ENCODE measurements around the gene ST3GAL6.

DNA sequence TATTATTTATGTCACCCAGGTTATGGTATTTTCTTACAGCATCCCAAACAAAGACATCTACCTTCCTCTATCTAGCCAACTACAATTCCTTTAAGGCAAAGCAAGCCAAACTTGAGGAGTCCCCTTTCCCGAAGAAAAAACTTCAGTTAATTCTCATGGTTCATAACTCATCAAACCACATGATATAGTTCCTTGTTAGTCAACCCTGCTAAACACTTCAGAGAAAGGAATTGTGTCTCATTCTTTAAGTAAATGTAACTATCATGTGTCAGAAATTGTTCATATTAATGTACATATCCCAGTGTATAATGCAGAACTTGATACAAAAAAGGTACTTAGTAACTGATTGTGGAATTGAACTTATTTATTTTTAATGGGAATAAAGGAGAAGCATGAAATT is 44.4 kb downstream of the ST3GAL6 start:
- TF ChIP-seq, protein P1, sequence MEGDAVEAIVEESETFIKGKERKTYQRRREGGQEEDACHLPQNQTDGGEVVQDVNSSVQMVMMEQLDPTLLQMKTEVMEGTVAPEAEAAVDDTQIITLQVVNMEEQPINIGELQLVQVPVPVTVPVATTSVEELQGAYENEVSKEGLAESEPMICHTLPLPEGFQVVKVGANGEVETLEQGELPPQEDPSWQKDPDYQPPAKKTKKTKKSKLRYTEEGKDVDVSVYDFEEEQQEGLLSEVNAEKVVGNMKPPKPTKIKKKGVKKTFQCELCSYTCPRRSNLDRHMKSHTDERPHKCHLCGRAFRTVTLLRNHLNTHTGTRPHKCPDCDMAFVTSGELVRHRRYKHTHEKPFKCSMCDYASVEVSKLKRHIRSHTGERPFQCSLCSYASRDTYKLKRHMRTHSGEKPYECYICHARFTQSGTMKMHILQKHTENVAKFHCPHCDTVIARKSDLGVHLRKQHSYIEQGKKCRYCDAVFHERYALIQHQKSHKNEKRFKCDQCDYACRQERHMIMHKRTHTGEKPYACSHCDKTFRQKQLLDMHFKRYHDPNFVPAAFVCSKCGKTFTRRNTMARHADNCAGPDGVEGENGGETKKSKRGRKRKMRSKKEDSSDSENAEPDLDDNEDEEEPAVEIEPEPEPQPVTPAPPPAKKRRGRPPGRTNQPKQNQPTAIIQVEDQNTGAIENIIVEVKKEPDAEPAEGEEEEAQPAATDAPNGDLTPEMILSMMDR (IDR thresholded peaks at IDR 0.05; ENCODE audit: low read depth, low read length) = no peak
- TF ChIP-seq, protein P2, sequence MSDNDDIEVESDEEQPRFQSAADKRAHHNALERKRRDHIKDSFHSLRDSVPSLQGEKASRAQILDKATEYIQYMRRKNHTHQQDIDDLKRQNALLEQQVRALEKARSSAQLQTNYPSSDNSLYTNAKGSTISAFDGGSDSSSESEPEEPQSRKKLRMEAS (IDR thresholded peaks at IDR 0.05; ENCODE audit: low read depth, low read length) = no peak
- TF ChIP-seq POLR2A (IDR thresholded peaks at IDR 0.05; ENCODE audit: extremely low read depth, insufficient read length) (no peak), MYC (IDR thresholded peaks at IDR 0.05; ENCODE audit: low read depth, low read length) (no peak)

Measured in NB4 (cell line).